HG03378 (cell line): ENCODE results near the gene POLR2F.

Source experiments
- ATAC-seq: cut with Tn5 transposase; IDR thresholded peaks from one replicate; pipeline ENCODE4 v1.9.1; 2021; ENCODE audit warnings: mild to moderate bottlenecking, moderate library complexity; ENCODE audit not compliant: unreplicated experiment

POLR2F gene

GRCh38 chr22:37999236-37999635, 45.7 kb downstream of the POLR2F start:
- ATAC-seq, result no peak

- no peak for ATAC-seq
These were observed 46.3 kb downstream of the POLR2F start for GRCh38 chr22:37999640-38000272.

GRCh38 chr22:38005943-38006342, 52.4 kb downstream of the POLR2F start:
- no peak for ATAC-seq

GRCh38 chr22:38006906-38007305, 53.4 kb downstream of the POLR2F start:
- no peak for ATAC-seq

GRCh38 chr22:38007330-38007902, 53.9 kb downstream of the POLR2F start:
- ATAC-seq, result no peak

- ATAC-seq, result no peak
These were observed 55.7 kb downstream of the POLR2F start for GRCh38 chr22:38009000-38009806.

GRCh38 chr22:38012604-38013072, 59.1 kb downstream of the POLR2F start:
- no peak for ATAC-seq

- ATAC-seq, result no peak
These were observed 60.6 kb downstream of the POLR2F start for GRCh38 chr22:38014083-38014482.

GRCh38 chr22:38016182-38017151, 63.0 kb downstream of the POLR2F start:
- ATAC-seq, result no peak

- ATAC-seq, result no peak
These were observed 63.9 kb downstream of the POLR2F start for GRCh38 chr22:38017272-38017920.

GRCh38 chr22:38017939-38018885, 64.7 kb downstream of the POLR2F start:
- ATAC-seq, result no peak
